Cardiac muscle cell (in vitro differentiated cells and primary cell): Measurements from ENCODE around the gene TWIST2. TPM values are rescaled to one million over a fixed set of nuclear protein-coding genes. Genes with fewer than 3 reads are reported as not detected.
A peak's percentile ranks its signal among the peaks of the same experiment; 100 is the strongest.

Experiments
- DNase-seq, 2 donors: peaks; one replicate each; pipeline versions ENCODE4 v3.0.0 to v3.0.0-alpha.2; 2010 to 2017; ENCODE audit warnings: low read depth in 1 of 2, low spot score in 1 of 2
- H3K27ac ChIP-seq: fragments of 200-600 bp; sonication (generic); 2 replicates; pipeline ENCODE4 v1.5.1; 2016
- H3K27me3 ChIP-seq: fragments of 200-600 bp; sonication (generic); 2 replicates; pipeline ENCODE4 v1.6.0; 2016; ENCODE audit warnings: control low read depth
- H3K36me3 ChIP-seq: fragments of 200-600 bp; sonication (generic); 2 replicates; pipeline ENCODE4 v1.5.1; 2016; ENCODE audit warnings: control low read depth
- H3K4me1 ChIP-seq: fragments of 200-600 bp; sonication (generic); 2 replicates; pipeline ENCODE4 v1.8.1; 2017; ENCODE audit warnings: low read depth, mild to moderate bottlenecking, mixed run types
- H3K4me3 ChIP-seq: fragments of 200-600 bp; sonication (generic); 2 replicates; pipeline ENCODE4 v1.5.1; 2016; ENCODE audit warnings: mild to moderate bottlenecking
- H3K9me3 ChIP-seq: fragments of 200-600 bp; sonication (generic); 2 replicates; pipeline ENCODE4 v1.5.1; 2017; ENCODE audit warnings: low read depth, mild to moderate bottlenecking, control low read depth
- polyA plus RNA-seq: library from polyadenylated mRNA; unstranded; fragments of >200 nt; fragmentation: Nextera tagmentation; extraction: Ambion mirVana; gene quantifications from 2 replicates; pipeline ENCODE4 v1.2.1, GENCODE V29; 2016
- total RNA-seq: library from RNA; depleted of rRNA; stranded (reverse); fragments of >200 nt; gene quantifications from 2 replicates; pipeline ENCODE4 v1.2.3, GENCODE V29; 2016
- TF ChIP-seq, protein P1 (sequence below): IDR thresholded peaks from 2 replicates; pipeline ENCODE4 v1.5.1; 2012; ENCODE audit warnings: low read depth, mild to moderate bottlenecking, low read length

TWIST2 gene
- total and polyA plus RNA-seq, 2 experiments from 2014 or later: not detected

DNA sequence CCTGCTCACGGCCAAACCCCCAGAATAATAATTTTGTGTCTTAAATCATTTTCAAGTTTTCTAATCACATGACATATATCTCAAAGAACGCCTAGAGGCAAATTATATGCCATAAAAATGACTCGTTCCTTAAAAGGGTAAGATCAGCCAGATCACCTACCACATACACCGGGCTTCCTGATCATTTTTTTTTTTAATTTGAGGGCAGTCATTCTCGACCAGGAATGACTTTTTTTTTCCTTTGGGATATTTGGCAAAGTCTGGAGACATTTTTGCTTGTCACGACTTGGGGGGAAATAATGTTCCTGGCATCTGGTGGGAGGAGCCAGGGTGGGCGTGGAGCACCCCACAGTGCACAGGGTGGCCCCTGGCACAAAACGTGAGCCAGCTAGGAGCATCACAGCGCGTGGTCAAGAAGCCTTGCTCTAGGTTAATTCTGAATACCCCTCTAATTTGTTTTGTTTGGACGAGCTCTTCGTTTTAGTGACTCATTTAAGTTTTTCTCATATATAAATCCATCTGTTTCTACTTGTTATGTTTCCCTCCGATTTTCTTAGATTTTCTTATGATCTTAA, 94.9 kb downstream of the TWIST2 start:
- TF ChIP-seq, protein P1, sequence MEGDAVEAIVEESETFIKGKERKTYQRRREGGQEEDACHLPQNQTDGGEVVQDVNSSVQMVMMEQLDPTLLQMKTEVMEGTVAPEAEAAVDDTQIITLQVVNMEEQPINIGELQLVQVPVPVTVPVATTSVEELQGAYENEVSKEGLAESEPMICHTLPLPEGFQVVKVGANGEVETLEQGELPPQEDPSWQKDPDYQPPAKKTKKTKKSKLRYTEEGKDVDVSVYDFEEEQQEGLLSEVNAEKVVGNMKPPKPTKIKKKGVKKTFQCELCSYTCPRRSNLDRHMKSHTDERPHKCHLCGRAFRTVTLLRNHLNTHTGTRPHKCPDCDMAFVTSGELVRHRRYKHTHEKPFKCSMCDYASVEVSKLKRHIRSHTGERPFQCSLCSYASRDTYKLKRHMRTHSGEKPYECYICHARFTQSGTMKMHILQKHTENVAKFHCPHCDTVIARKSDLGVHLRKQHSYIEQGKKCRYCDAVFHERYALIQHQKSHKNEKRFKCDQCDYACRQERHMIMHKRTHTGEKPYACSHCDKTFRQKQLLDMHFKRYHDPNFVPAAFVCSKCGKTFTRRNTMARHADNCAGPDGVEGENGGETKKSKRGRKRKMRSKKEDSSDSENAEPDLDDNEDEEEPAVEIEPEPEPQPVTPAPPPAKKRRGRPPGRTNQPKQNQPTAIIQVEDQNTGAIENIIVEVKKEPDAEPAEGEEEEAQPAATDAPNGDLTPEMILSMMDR: no peak
- DNase-seq: no peak
- Histone ChIP-seq H3K4me1 (no peaks in the 10 kb centered on the region), H3K27ac (no peak overlapping the region), H3K4me3 (no peak overlapping the region), H3K9me3 (no peaks in the 10 kb centered on the region), H3K36me3 (no peaks in the 10 kb centered on the region), H3K27me3 (no peaks in the 10 kb centered on the region)

DNA sequence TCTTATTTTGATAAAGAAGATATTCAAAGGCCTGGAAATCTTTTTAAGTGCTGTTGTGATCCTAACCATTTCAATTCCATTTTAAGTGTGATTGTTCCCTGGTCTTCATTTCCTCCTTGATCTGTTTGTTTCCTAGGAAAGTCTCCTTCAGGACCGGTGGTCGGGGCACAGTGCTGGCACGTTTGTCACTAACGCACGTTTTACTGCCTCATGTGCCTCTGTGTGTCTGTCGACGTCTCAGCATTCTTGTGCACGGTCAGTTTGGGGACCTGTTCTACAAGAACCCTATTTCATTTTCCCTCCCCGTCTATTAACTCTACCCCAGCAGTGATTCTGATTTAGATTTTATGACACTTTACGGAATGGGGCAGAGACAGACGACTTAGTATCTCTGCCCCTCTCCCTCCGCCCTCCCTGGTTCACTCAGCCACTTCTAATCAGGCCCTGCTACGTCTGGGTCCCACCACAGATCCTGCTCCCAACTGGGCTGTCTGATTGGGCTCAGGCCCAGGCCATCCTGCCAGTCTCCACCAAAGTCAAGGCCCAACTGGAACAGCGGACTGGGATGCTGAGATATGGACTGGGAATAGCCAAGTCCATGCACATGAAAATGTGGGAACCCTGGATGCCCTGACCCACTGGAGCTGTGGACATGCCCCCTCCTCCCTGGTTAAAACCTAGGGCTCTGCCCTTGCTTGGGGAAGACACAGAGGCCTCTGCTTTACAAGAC, 95.6 kb downstream of the TWIST2 start:
- H3K36me3 ChIP-seq: no peaks in the 10 kb centered on the region
- no peaks in the 10 kb centered on the region for H3K27me3 ChIP-seq
- no peaks in the 10 kb centered on the region for H3K4me1 ChIP-seq
- TF ChIP-seq, protein P1: no peak
- H3K9me3 ChIP-seq: no peaks in the 10 kb centered on the region
- no peak overlapping the region for H3K4me3 ChIP-seq
- no peak for DNase-seq
- no peak overlapping the region for H3K27ac ChIP-seq

DNA sequence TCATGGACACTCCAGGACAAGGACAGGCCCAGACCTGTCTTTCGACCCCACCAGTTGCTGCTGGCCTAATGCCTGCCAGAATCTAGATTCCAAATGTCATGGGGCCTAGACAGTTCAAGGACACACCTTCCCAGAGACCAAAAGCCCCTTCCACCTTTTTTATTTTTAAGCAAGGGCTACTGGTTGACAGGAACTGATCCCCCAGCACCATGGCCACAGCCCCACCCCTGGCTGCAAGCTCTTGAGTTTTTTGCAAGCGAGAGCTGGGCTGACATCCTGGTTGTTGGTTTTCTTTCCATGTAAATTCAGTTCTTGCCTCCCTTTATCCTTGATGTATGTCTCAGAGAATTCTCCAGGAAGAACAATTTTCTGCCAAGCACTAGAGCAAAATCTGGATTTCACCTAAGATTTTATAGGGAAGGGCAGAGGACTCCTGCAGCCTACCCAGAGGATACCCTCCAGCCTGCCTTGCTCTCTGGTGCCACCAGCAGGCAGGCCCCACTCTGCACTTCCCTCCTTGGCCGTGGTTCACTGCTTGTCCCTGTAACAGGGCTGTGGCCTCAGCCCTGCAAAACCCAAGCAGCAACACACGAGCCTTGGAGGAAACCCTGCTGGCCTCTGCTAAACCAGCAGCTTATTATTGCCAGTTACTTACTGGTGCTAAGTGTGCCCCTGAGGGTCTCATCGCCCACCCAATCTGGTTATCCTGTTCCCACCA, 97.7 kb downstream of the TWIST2 start:
- DNase-seq: peak in 1 of 2 donors; percentile 79
- H3K27ac ChIP-seq: no peak overlapping the region
- no peaks in the 10 kb centered on the region for H3K4me1 ChIP-seq
- no peaks in the 10 kb centered on the region for H3K36me3 ChIP-seq
- no peak overlapping the region for H3K4me3 ChIP-seq
- no peaks in the 10 kb centered on the region for H3K9me3 ChIP-seq
- no peaks in the 10 kb centered on the region for H3K27me3 ChIP-seq
- TF ChIP-seq, protein P1: peak; percentile 96

DNA sequence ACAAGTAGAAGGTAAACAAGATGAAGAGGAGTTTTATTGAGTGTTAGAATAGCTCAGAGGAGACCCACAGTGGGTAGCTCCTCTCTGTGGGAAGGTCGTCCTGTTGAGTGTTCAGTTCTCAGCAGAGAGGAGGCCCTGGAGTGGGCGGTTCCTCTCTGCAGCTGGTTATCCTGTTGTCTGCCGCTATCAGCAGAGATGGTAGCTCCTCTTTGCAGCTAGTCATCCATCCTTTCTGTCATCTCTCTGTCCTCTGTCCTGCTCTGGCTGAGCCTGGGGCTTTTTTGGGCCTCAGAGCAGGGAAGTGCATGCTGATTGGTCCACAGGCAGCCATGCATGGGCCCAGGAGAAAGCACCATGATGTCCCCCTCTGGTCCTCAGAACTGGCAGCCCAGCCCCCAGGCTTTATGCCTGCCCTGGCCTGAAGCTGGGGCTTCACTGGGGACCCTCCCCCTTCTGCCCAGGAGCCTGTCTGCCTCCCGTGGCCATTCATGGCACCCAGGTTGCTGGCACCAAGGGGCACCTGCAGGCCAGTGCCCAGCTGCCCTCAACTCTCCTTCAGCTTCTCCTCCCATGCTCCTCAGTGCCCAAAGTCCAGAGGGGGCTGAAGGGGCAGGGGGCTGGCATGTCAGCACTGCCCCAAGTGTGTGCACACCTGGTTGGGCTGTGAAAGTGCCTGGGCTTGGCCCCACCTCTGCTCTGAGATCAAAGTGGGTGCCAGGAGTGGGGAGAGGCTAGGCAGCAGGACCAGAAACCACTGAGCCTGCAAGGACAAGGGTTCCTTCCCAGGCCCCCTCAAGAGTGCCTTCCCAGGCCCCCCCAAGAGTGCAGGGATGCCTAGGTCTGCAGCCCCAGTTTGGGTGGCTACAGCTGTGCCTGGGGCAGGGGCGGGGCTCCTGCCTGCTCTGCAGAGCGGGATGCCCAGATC, 98.7 kb downstream of the TWIST2 start:
- TF ChIP-seq, protein P1: no peak
- H3K27ac ChIP-seq: no peak overlapping the region
- no peaks in the 10 kb centered on the region for H3K27me3 ChIP-seq
- no peak for DNase-seq
- H3K9me3 ChIP-seq: no peaks in the 10 kb centered on the region
- H3K4me3 ChIP-seq: no peak overlapping the region
- no peaks in the 10 kb centered on the region for H3K4me1 ChIP-seq
- H3K36me3 ChIP-seq: no peaks in the 10 kb centered on the region

DNA sequence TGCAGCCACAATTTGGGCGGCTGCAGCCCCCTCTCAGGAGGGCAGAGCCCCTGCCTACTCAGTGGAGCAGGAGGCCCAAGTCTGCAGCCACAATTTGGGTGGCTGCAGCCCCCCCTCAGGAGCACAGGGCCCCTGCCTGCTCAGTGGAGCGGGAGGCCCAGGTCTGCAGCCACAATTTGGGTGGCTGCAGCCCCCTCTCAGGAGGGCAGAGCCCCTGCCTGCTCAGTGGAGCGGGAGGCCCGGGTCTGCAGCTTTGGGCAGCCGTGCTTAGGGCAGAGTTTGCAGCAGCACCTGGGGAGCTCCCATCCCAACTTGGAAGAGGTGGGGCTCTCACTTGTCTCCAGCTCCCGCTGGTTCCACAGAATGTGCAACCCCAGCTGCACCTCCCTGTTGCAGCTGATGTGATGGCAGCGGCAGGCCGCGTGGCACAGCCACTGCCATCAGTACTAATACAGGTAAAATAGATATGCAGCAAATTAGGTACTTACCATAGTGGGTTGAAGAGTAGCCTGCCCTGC, 99.4 kb downstream of the TWIST2 start:
- Histone ChIP-seq H3K9me3 (no peaks in the 10 kb centered on the region), H3K36me3 (no peaks in the 10 kb centered on the region), H3K4me3 (no peak overlapping the region), H3K4me1 (no peaks in the 10 kb centered on the region), H3K27ac (no peak overlapping the region), H3K27me3 (no peaks in the 10 kb centered on the region)
- no peak for DNase-seq
- TF ChIP-seq, protein P1: no peak
